B cell (primary cell): ENCODE measurements around the gene KTN1. TPM values are rescaled to one million over a fixed set of nuclear protein-coding genes. Genes with fewer than 3 reads are reported as not detected.

Source experiments
- ATAC-seq: fragments of 200-7000 bp; cut with Tn5 transposase; one replicate; pipeline ENCODE4 v1.10.0; 2021; ENCODE audit warnings: low read depth, mild to moderate bottlenecking, moderate number of reproducible peaks, moderate library complexity
- CTCF ChIA-PET: fragments of 350-600 bp; sonication (Branson Sonifier 250); formaldehyde crosslinking; loops from one replicate; lab custom pipeline; 2021; ENCODE audit warnings: antibody characterized with exemption, inconsistent platforms; lab: Charles Lee
- POLR2A ChIA-PET: fragments of 350-600 bp; sonication (Branson Sonifier 250); formaldehyde crosslinking; loops from one replicate; lab custom pipeline; 2021; ENCODE audit warnings: antibody characterized with exemption; lab: Charles Lee
- DNase-seq: peaks from one replicate; pipeline ENCODE4 v3.0.0; 2013
- H2AFZ ChIP-seq: 2 replicates; pipeline ENCODE4 v1.6.1; 2012; ENCODE audit warnings: mild to moderate bottlenecking, low read depth, low read length; ENCODE audit not compliant: insufficient read depth, poor library complexity, severe bottlenecking
- H3K27ac ChIP-seq, 2 donors: 1 replicate in 1 of 2; 2 replicates in 1 of 2; pipeline ENCODE4 v1.5.1; 2012 to 2013; ENCODE audit warnings: low read length in 2 of 2, mild to moderate bottlenecking in 2 of 2, moderate library complexity in 1 of 2
- H3K27me3 ChIP-seq, 4 experiments: fragments of 200-600 bp in 1 of 4; sonication (generic) in 1 of 4; replicated peaks in 1 of 4; 1 replicate in 2 of 4; 2 replicates in 2 of 4; pipeline versions ENCODE4 v1.6.1 to v1.7.0; 2013 to 2016; ENCODE audit warnings: low read length in 3 of 4, mild to moderate bottlenecking in 2 of 4, mixed read lengths in 1 of 4, moderate library complexity in 1 of 4; ENCODE audit not compliant: insufficient read depth in 4 of 4, control insufficient read depth in 3 of 4; ENCODE audit errors: control extremely low read depth in 1 of 4
- H3K36me3 ChIP-seq, 2 experiments: replicated peaks in 1 of 2; 1 replicate in 1 of 2; 2 replicates in 1 of 2; pipeline versions ENCODE4 v1.6.1 to v1.7.1; 2013; ENCODE audit warnings: low read length in 1 of 2; ENCODE audit not compliant: insufficient read depth in 2 of 2, control insufficient read depth in 1 of 2; ENCODE audit errors: control extremely low read depth in 1 of 2, extremely low read depth in 1 of 2
- H3K4me1 ChIP-seq, 2 donors: fragments of 200-600 bp in 1 of 2; sonication (generic) in 1 of 2; 1 replicate in 1 of 2; 2 replicates in 1 of 2; pipeline versions ENCODE4 v1.5.1 to v1.6.1; 2013 to 2017; ENCODE audit warnings: low read length in 2 of 2; ENCODE audit not compliant: control insufficient read depth in 2 of 2, insufficient read depth in 2 of 2
- H3K4me2 ChIP-seq: replicated peaks from 2 replicates; pipeline ENCODE3; 2012; ENCODE audit warnings: mild to moderate bottlenecking, low read depth, low read length; ENCODE audit not compliant: poor library complexity, severe bottlenecking
- H3K4me3 ChIP-seq, 5 experiments: fragments of 200-600 bp in 1 of 5; sonication (generic) in 1 of 5; 1 replicate in 3 of 5; 2 replicates in 2 of 5; pipeline versions ENCODE4 v1.5.1 to v1.7.0; 2011 to 2016; ENCODE audit warnings: low read length in 4 of 5, mild to moderate bottlenecking in 4 of 5, low read depth in 2 of 5, control low read depth in 1 of 5, moderate library complexity in 1 of 5; ENCODE audit not compliant: insufficient read depth in 1 of 5; ENCODE audit errors: control extremely low read depth in 1 of 5, extremely low read depth in 1 of 5
- H3K79me2 ChIP-seq: fragments of 200-600 bp; sonication (generic); one replicate; pipeline ENCODE4 v1.6.0; 2016; ENCODE audit warnings: low read length; ENCODE audit not compliant: control insufficient read depth, insufficient read depth
- H3K9ac ChIP-seq: fragments of 200-600 bp; sonication (generic); 2 replicates; pipeline ENCODE4 v1.6.1; 2017; ENCODE audit warnings: mild to moderate bottlenecking, low read length, moderate library complexity
- H3K9me3 ChIP-seq, 3 donors: one replicate each; pipeline versions ENCODE4 v1.6.1 to v1.7.1; 2013; ENCODE audit warnings: low read length in 2 of 3; ENCODE audit not compliant: control insufficient read depth in 2 of 3, insufficient read depth in 1 of 3; ENCODE audit errors: control extremely low read depth in 1 of 3
- H4K20me1 ChIP-seq: 2 replicates; pipeline ENCODE4 v1.6.0; 2012; ENCODE audit warnings: mild to moderate bottlenecking, low read length; ENCODE audit not compliant: insufficient read depth, control insufficient read depth, poor library complexity, severe bottlenecking
- H3K27ac Mint-ChIP-seq: one replicate; pipeline ENCODE4 v1.8.0; 2021; ENCODE audit warnings: mixed read lengths
- H3K27me3 Mint-ChIP-seq: one replicate; pipeline ENCODE4 v1.8.0; 2021; ENCODE audit warnings: mixed read lengths
- H3K4me1 Mint-ChIP-seq: one replicate; pipeline ENCODE4 v1.8.0; 2021; ENCODE audit warnings: mixed read lengths
- H3K4me3 Mint-ChIP-seq: one replicate; pipeline ENCODE4 v1.8.0; 2021; ENCODE audit warnings: mixed read lengths
- H3K9me3 Mint-ChIP-seq: one replicate; pipeline ENCODE4 v1.8.0; 2022; ENCODE audit warnings: mixed read lengths; ENCODE audit not compliant: insufficient read depth
- CTCF ChIP-seq: fragments of 200-600 bp; IDR thresholded peaks from one replicate; pipeline ENCODE4 v1.8.0; 2022; ENCODE audit warnings: antibody characterized with exemption, mild to moderate bottlenecking
- EZH2 ChIP-seq: IDR thresholded peaks from 2 replicates; pipeline ENCODE4 v1.6.1; 2012; ENCODE audit warnings: borderline replicate concordance, low read depth, mild to moderate bottlenecking, moderate library complexity, low read length; ENCODE audit not compliant: insufficient read depth, poor library complexity, severe bottlenecking
- WGBS: methylation state at CpG from one replicate; pipeline ENCODE4 v1.1.5; 2013; ENCODE audit warnings: missing lambda C conversion rate; ENCODE audit not compliant: insufficient coverage; 5-methylcytosine and 5-hydroxymethylcytosine counted together
- intact Hi-C: fragments of 100-400 bp; cut with micrococcal nuclease; formaldehyde crosslinking; loops from one replicate; pipeline ENCODE4 v1.10.0; 2022
- polyA plus RNA-seq: library from polyadenylated mRNA; depleted of rRNA; stranded (reverse); fragments of >200 nt; gene quantifications from 2 replicates; pipeline ENCODE4 v1.2.3, GENCODE V29; 2012
- total RNA-seq, 2 donors: library from RNA; stranded (reverse); fragments of 120-200 nt in 1 of 2; gene quantifications; 1 replicate in 1 of 2; 2 replicates in 1 of 2; pipeline versions ENCODE4 v1.2.3 to v1.2.4, GENCODE V29; 2013 to 2022

The KTN1 gene
- total and polyA plus RNA-seq, 2 donors (not counting 1 experiment from before 2014, with no cell fraction given): 25.8 to 123 TPM

GRCh38 chr14:55705651-55706364 lies 125.8 kb downstream of the KTN1 start:
- no peaks in the 10 kb centered on the region for H3K9me3 Mint-ChIP-seq
- Histone ChIP-seq H3K4me2 (no peak overlapping the region), H2AFZ (no peak overlapping the region), H3K27me3 (no peaks in the 10 kb centered on the region), H3K9ac (no peak overlapping the region), H3K27ac (no peak overlapping the region), H3K36me3 (no peaks in the 10 kb centered on the region), H3K4me1 (peaks cover 5 to 6% of the 10 kb centered on the region in 2 donors), H4K20me1 (no peaks in the 10 kb centered on the region), H3K9me3 (no peaks in the 10 kb centered on the region), H3K79me2 (no peaks in the 10 kb centered on the region), H3K4me3 (no peak overlapping the region)
- DNase-seq (no peak), ATAC-seq (no peak)
- 81% methylated on average over 3 of the region's 5 CpGs for WGBS
- H3K4me3 Mint-ChIP-seq: no peak overlapping the region
- peaks cover 12% of the 10 kb centered on the region for H3K4me1 Mint-ChIP-seq
- ChIA-PET POLR2A (no interaction called here), CTCF (interaction anchor here (0.6 to 1.9 kb wide), 2 partner anchors 641 to 768 kb away, joined by 6 to 13 read pairs; no protein-coding TSS in a partner anchor)
- no peaks in the 10 kb centered on the region for H3K27me3 Mint-ChIP-seq
- H3K27ac Mint-ChIP-seq: no peak overlapping the region
- no peak for TF ChIP-seq EZH2
- no peak for TF ChIP-seq CTCF
- intact Hi-C loops: no loop called here

GRCh38 chr14:55706365-55706684 lies 126.3 kb downstream of the KTN1 start:
- H3K4me3 Mint-ChIP-seq: no peak overlapping the region
- Histone ChIP-seq H3K27ac (no peak overlapping the region), H3K27me3 (no peaks in the 10 kb centered on the region), H3K9me3 (no peaks in the 10 kb centered on the region), H3K4me3 (no peak overlapping the region), H3K9ac (no peak overlapping the region), H4K20me1 (no peaks in the 10 kb centered on the region), H3K4me1 (peaks cover 5 to 6% of the 10 kb centered on the region in 2 donors), H3K79me2 (no peaks in the 10 kb centered on the region), H3K36me3 (no peaks in the 10 kb centered on the region), H3K4me2 (no peak overlapping the region), H2AFZ (no peak overlapping the region)
- H3K4me1 Mint-ChIP-seq: peaks cover 12% of the 10 kb centered on the region
- no peaks in the 10 kb centered on the region for H3K27me3 Mint-ChIP-seq
- WGBS: 100% methylated on average over 1 of the region's 1 CpG
- ChIA-PET POLR2A (no interaction called here), CTCF (interaction anchor here (1.9 kb wide), 1 partner anchor 768 kb away, joined by 13 read pairs; no protein-coding TSS in a partner anchor)
- H3K27ac Mint-ChIP-seq: no peak overlapping the region
- no peak for TF ChIP-seq EZH2
- TF ChIP-seq CTCF: no peak
- ATAC-seq: no peak
- DNase-seq: no peak
- intact Hi-C loops: no loop called here
- no peaks in the 10 kb centered on the region for H3K9me3 Mint-ChIP-seq
